ENCODE measurements around the gene GAA.

Gene GAA

DNA sequence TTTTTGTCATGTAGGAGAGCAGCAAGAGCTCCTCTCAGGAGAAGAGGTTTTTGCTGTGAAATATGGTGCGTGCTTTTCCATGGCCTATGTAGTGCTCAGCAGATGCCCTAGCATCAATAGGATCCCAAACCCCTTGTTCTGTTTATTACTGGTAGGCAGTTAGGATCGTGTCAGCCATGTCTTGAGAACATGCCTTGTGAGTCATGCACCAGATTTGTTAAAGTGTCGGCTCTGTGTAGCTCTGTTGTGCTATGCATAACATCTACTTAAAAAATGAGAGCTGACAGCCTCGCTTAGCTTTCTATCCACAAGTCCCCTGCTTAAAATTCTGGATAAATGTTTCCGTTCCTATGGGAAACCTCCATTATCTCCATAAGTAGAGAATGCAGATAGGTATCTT lies 50.0 kb downstream of the GAA start:
- no peaks in the 10 kb centered on the region for H3K9me3 ChIP-seq (ENCODE audit: insufficient read depth, low read length)
- H3F3A ChIP-seq (ENCODE audit: insufficient read depth), result no peaks in the 10 kb centered on the region
- H3K4me2 ChIP-seq (ENCODE audit: low read depth, low read length, poor library complexity, severe bottlenecking), result no peak overlapping the region
- H3K4me3 ChIP-seq (ENCODE audit: insufficient read depth, low read length, poor library complexity, severe bottlenecking), result no peak overlapping the region
- H4K20me1 ChIP-seq (ENCODE audit: low read depth, low read length), result no peaks in the 10 kb centered on the region
- H2AFZ ChIP-seq (ENCODE audit: low read depth, low read length, severe bottlenecking), result no peak overlapping the region
- H3K27me3 ChIP-seq (ENCODE audit: low read length), result no peaks in the 10 kb centered on the region
- TF ChIP-seq EZH2phosphoT487 (conservative IDR thresholded peaks at IDR 0.05; ENCODE audit: low read length), result no peak
- TF ChIP-seq, protein P1, sequence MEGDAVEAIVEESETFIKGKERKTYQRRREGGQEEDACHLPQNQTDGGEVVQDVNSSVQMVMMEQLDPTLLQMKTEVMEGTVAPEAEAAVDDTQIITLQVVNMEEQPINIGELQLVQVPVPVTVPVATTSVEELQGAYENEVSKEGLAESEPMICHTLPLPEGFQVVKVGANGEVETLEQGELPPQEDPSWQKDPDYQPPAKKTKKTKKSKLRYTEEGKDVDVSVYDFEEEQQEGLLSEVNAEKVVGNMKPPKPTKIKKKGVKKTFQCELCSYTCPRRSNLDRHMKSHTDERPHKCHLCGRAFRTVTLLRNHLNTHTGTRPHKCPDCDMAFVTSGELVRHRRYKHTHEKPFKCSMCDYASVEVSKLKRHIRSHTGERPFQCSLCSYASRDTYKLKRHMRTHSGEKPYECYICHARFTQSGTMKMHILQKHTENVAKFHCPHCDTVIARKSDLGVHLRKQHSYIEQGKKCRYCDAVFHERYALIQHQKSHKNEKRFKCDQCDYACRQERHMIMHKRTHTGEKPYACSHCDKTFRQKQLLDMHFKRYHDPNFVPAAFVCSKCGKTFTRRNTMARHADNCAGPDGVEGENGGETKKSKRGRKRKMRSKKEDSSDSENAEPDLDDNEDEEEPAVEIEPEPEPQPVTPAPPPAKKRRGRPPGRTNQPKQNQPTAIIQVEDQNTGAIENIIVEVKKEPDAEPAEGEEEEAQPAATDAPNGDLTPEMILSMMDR (IDR thresholded peaks at IDR 0.05; ENCODE audit: insufficient read depth, low read length, poor library complexity, severe bottlenecking), result no peak
- H3K9me2 ChIP-seq (replicated peaks; ENCODE audit: insufficient read depth, low read length), result no peaks in the 10 kb centered on the region
- no peaks in the 10 kb centered on the region for H3K36me3 ChIP-seq (ENCODE audit: low read length)
- no peak overlapping the region for H3K27ac ChIP-seq (ENCODE audit: low read depth, low read length)
- peaks cover 5% of the 10 kb centered on the region for H3K79me2 ChIP-seq (ENCODE audit: insufficient read depth, low read length)
- H3K9ac ChIP-seq (ENCODE audit: low read length), result no peak overlapping the region

DNA sequence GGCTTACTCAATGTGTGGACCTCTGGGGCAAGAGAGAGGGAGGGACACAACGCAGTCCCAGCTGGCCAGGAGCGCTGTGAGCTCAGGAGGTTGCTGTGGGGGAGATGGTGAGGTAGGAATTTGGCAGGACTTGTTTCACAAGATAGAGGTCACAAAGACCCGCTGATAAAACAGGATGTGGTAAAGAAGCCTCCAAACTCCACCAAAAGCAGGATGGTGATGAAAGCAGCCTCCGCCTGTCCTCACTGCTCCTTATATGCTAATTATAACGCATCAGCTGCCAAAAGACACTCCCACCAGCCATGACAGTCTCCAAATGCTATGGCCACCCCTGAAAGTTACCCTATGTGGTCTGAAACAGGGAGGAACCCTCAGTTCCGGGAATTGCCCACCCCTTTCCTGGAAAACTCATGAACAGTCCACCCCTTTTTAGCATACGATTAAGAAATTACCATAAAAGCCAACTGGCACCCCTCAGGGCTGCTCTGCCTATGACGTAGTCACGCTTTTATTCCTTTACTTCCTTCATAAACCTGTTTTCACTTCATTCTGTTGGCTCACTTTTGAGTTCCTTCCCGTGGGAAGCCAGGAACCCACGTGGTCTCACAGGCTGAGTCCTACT lies 50.8 kb downstream of the GAA start:
- H3K27me3 ChIP-seq (ENCODE audit: low read length), result no peaks in the 10 kb centered on the region
- no peak overlapping the region for H3K4me3 ChIP-seq (ENCODE audit: insufficient read depth, low read length, poor library complexity, severe bottlenecking)
- no peaks in the 10 kb centered on the region for H3F3A ChIP-seq (ENCODE audit: insufficient read depth)
- no peaks in the 10 kb centered on the region for H3K9me2 ChIP-seq (replicated peaks; ENCODE audit: insufficient read depth, low read length)
- no peaks in the 10 kb centered on the region for H4K20me1 ChIP-seq (ENCODE audit: low read depth, low read length)
- no peaks in the 10 kb centered on the region for H3K36me3 ChIP-seq (ENCODE audit: low read length)
- H3K79me2 ChIP-seq (ENCODE audit: insufficient read depth, low read length), result no peaks in the 10 kb centered on the region
- TF ChIP-seq, protein P1 (IDR thresholded peaks at IDR 0.05; ENCODE audit: insufficient read depth, low read length, poor library complexity, severe bottlenecking), result no peak
- no peak for TF ChIP-seq EZH2phosphoT487 (conservative IDR thresholded peaks at IDR 0.05; ENCODE audit: low read length)
- no peaks in the 10 kb centered on the region for H3K9me3 ChIP-seq (ENCODE audit: insufficient read depth, low read length)
- no peak overlapping the region for H3K9ac ChIP-seq (ENCODE audit: low read length)
- H3K4me2 ChIP-seq (ENCODE audit: low read depth, low read length, poor library complexity, severe bottlenecking), result no peak overlapping the region
- no peak overlapping the region for H3K27ac ChIP-seq (ENCODE audit: low read depth, low read length)
- no peak overlapping the region for H2AFZ ChIP-seq (ENCODE audit: low read depth, low read length, severe bottlenecking)

DNA sequence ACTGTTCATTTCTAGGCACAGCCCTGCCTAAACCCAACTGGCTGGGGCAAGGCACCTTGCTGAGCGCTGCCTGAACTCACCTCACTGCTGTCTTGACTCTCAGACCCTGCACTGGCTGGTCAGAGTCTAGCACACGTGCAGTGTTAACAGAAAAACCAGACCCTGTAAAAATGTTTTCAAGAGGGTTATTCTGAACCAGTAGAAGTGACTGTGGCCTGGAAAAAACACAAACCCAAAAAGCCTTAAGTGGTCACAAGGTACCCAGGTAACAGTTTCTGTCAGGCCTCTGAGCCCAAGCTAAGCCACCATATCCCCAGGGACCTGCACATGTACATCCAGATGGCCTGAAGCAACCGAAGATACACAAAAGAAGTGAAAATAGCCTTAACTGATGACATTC lies 51.6 kb downstream of the GAA start:
- H3F3A ChIP-seq (ENCODE audit: insufficient read depth), result no peaks in the 10 kb centered on the region
- no peak overlapping the region for H3K4me3 ChIP-seq (ENCODE audit: insufficient read depth, low read length, poor library complexity, severe bottlenecking)
- TF ChIP-seq, protein P1 (IDR thresholded peaks at IDR 0.05; ENCODE audit: insufficient read depth, low read length, poor library complexity, severe bottlenecking), result no peak
- TF ChIP-seq EZH2phosphoT487 (conservative IDR thresholded peaks at IDR 0.05; ENCODE audit: low read length), result no peak
- H3K9me2 ChIP-seq (replicated peaks; ENCODE audit: insufficient read depth, low read length), result no peaks in the 10 kb centered on the region
- no peaks in the 10 kb centered on the region for H3K36me3 ChIP-seq (ENCODE audit: low read length)
- no peaks in the 10 kb centered on the region for H4K20me1 ChIP-seq (ENCODE audit: low read depth, low read length)
- no peaks in the 10 kb centered on the region for H3K79me2 ChIP-seq (ENCODE audit: insufficient read depth, low read length)
- no peak overlapping the region for H2AFZ ChIP-seq (ENCODE audit: low read depth, low read length, severe bottlenecking)
- no peak overlapping the region for H3K4me2 ChIP-seq (ENCODE audit: low read depth, low read length, poor library complexity, severe bottlenecking)
- H3K27ac ChIP-seq (ENCODE audit: low read depth, low read length), result no peak overlapping the region
- no peaks in the 10 kb centered on the region for H3K9me3 ChIP-seq (ENCODE audit: insufficient read depth, low read length)
- no peak overlapping the region for H3K9ac ChIP-seq (ENCODE audit: low read length)
- no peaks in the 10 kb centered on the region for H3K27me3 ChIP-seq (ENCODE audit: low read length)
